ENCODE measurements around the gene SLC16A3.

- TF ChIP-seq CTCF (IDR thresholded peaks at IDR 0.05; ENCODE audit: low read depth, low read length, missing input control) (no peak), MAX (IDR thresholded peaks at IDR 0.05) (no peak)
Observed at GRCh38 chr17:82231312-82231561, 2.4 kb downstream of the SLC16A3 start.
